ENCODE data around the gene PTPRN2.

Gene PTPRN2

GRCh38 chr7:157630301-157630853 is 957.2 kb downstream of the PTPRN2 start:
- no peak for DNase-seq

DNA sequence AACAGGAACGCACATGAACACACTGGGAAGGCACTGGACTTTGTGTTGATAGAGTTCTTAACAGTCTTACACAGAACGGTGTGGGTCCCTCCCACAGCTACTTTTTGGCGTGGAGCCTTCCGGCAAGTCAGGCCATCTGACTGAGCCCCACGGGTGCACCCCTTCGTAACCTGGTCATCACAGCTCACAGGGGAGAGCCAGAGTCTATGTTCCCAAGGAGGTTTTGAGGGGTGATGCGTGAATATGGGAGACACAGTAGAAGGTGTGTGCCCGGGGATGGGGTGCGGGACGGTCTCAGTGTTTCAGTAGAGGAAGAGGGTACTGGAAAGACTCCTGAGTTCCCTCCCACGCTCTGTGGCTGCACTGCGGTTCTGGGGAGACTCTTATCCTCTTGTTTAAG is 959.2 kb downstream of the PTPRN2 start:
- DNase-seq, result no peak

DNA sequence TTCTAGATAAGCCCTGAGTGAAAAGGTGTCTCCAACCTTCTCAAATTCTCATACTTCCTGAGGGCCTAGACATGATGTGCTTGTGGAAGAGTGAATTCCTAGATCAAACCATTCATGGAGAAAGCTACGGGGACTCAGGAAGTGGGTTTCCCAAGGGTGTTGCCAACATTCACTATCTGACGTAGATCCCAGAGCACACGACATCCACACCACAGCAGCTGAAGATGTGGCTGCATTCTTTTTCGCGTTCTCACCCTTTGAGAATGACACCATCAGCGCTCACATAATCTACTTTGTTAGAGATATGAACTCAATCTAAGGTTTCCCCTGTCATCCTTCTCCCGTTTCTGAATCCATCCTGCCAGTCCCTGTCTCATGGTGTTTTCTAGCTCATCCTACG is 960.0 kb downstream of the PTPRN2 start:
- no peak for DNase-seq

- DNase-seq, result no peak
Observed at GRCh38 chr7:157627033-157627432, 960.6 kb downstream of the PTPRN2 start.

DNA sequence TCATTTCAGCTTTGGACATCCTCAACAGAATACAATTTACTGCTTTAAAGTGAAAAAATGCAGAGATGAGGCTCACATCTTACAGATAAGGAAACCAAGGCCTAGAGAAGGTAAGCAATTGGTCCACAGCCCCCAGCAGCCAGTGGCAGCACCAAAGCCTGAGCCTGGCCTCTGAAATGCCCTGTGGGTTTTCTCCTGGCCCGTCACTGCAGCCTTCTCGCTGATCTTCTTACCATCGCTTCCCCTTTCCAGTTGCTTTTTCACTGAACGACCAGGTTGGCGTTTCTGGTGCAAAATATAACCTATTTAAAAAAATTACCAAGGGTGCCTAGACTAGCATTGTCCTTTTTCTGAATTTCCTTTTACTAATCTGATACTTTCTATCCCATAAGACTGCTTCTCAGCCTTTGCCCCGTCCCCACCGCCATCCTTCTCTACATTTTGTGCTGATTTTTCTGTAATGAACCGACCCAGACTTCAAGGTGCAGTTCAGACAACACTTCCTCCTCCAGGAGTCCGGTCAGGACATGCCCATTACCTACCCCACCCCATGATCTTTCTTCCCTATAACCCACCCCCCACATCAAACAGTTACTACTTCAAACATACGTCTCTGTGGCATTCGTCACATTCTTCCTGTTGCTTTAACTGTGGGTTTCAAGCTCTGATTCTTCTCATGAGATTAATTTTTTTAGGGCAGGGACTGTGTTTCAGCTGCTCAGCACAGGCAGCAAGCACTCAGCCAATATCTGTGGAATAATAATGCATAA is 961.5 kb downstream of the PTPRN2 start:
- no peak for DNase-seq

DNA sequence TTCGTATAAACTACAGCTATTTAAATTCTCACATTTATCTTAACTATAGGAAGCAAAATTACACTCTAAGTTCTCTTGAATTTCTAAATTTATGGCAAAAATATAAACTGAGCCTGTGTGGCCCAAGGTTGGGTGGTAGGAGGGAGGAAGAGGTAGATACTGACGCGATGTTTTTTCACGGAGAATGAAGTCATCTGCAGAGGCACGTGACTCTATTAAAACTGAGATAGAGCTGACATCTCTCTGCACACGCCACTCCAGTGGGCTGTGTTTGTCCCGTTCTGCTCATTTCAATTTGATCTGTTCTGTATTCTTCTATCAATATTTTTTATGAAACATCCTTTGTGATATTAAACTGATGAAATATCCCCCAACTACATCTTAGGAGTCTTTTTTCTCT is 964.1 kb downstream of the PTPRN2 start:
- no peak for DNase-seq

DNA sequence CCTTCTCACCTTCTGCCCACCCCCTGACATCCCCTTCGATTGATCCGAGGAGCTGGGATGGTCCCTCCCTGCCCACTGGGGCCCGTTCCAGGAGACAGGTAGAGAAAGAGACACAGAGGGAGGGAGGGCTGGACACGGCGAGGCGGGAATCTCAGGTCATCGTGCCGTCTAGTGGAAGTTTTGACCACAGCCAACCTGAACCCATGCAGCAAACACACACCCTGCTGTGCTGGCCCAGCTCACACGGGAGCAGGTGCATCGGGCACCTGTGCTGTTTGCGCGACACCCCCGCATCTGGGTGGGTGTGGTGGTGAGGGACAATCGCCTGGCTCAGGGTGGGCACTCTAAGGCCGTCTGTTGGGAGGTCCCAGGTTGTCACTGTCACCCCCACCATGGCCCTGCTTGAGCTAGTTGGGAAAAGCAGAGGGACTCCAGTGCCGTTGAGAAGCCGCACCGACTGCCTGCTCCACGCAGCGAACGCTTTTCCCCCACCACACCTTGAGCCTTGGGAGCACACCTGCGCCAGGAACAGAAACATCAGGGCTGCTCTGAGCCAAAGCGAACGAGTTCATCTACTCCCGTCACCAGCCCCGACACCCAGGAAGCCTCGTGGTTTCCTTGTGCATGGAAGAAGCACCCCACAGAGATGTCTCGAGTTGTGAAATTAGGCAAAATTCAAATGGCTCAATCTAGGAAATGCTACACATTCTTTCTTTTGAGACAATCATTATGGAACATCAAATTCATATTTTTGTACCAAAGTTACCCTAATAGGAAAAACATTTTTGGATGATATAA is 965.0 kb downstream of the PTPRN2 start:
- DNase-seq, result no peak

DNA sequence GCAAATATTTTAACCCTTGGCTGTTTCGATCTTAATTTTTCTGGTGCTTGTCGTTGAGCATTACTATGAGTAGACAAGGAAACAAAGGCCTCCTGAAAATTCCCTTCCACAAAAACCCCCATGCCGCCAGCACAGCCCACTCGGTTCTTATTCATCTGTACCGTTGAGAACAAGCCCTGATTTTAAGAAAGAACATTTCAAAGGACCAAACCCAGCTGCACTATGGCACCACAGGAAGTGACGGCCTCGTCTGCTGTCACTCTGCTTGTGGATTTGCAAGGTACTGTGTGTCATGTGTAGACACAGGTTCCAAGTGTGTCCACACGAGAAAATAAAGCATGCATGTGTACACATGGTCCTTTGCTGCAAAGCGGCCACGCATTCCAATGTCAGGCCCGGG is 965.6 kb downstream of the PTPRN2 start:
- DNase-seq, result no peak

GRCh38 chr7:157621131-157621681 is 966.4 kb downstream of the PTPRN2 start:
- no peak for DNase-seq

DNA sequence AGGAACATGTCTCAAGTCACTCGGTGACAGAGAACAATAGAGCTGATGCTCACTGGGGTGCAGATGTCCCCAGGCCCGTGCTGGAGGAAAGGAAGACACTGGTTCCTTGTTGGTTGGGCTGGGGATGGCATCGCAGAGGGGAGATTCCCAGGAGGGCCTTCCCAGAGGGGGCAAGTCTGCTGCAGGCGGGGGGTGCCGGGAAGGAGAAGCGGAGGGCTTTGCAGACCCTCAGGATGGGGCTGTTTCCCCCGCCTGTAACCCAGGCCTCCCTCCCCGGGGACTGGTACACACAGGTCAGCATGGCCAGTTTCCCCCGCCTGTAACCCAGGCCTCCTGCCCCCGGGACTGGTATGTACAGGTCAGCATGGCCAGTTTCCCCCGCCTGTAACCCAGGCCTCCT is 967.0 kb downstream of the PTPRN2 start:
- DNase-seq, result no peak

GRCh38 chr7:157619753-157620525 is 967.7 kb downstream of the PTPRN2 start:
- no peak for DNase-seq

DNA sequence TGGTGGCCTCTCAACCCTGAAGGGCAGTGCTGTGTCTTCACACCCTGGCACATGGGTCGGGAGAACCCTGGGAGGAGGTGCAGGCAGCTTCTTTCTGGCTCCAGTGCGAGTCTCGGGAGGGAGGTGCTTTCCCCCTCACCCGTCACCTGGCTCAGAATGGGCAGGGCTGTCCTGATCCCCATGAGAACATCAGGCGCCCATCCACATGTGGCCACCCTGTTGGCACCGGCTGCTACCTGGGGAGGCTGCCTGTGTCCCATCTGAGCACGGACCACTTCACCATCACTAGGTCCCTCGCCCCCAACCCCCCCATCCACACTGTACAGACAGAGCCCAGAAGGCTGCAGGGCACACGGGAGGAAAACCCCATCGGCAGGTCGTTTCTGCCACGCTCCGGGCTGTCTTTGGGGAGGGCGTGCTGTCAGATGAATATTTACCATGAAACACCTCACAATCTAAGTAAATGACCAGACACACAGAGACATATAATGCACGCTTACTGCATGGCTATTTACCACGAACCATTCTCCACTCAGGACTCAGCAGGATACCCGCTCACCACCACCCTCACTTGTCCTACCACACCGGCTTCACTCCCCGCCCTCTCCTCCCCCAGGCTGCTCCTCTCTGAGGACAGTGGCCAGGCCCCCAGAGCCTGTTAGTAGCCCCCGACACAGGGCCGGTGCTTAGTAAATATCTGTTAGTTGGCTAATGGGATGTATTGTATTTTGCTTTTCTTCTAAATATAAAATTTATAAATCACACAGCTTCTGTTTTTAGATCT is 968.6 kb downstream of the PTPRN2 start:
- no peak for DNase-seq

GRCh38 chr7:157618091-157618726 is 969.4 kb downstream of the PTPRN2 start:
- DNase-seq, result no peak

- DNase-seq, result no peak
Observed at GRCh38 chr7:157617401-157617800, 970.2 kb downstream of the PTPRN2 start.

- no peak for DNase-seq
Observed at GRCh38 chr7:157616931-157617330, 970.7 kb downstream of the PTPRN2 start.

GRCh38 chr7:157616426-157616825 is 971.2 kb downstream of the PTPRN2 start:
- no peak for DNase-seq

DNA sequence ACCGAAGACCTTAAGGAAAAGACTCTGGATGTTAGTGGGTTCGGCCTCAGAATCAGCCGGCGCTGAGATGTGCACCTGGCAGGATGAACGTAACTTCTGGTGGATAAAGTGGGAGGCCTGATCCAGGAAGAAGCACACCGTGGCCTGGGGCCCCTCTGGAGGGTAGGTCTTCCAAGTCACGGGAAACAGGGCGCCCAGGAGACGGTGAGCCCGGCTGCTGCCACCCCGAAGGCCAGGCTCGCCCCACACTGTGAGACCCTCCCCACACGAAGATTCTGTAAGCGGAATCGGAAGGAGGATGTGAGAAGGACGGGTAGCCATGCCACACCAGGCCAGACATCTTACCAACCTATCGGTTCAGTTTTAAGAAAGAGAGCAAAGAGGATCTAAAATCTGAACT is 971.8 kb downstream of the PTPRN2 start:
- no peak for DNase-seq

DNA sequence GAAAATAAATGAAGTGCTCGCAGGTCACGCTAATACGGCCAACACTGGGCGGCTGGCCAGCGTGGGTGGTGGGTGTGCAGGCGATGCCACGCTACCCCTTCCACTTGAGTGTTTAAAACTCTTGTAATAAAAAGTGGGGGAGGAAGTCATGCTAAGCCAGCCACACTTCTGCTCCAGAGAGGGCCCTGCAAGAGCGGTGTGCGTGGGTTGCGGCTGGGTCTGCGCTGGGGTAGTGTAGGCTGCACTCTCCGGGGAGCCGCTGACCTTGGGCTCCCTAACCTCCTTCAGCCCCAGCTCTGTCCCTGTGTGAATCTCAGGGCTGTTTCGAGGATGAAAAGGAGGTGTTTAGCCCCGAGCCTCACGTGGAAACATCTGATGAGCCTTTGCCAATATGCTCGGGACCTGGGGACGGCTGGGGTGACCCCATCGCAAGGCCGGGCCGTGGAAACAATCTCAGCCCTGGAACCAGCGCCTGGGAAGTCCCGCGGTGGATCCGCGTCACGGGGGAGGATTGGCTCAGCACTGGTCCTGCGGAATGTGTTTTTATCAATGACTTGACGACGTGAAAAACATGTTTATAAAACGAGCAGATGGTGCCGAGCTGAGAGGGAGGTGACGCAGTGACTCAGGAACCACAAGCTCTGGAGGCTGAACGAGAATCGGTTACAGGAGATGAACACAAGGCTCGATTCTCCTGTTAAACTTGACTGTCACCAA is 972.4 kb downstream of the PTPRN2 start:
- no peak for DNase-seq

DNA sequence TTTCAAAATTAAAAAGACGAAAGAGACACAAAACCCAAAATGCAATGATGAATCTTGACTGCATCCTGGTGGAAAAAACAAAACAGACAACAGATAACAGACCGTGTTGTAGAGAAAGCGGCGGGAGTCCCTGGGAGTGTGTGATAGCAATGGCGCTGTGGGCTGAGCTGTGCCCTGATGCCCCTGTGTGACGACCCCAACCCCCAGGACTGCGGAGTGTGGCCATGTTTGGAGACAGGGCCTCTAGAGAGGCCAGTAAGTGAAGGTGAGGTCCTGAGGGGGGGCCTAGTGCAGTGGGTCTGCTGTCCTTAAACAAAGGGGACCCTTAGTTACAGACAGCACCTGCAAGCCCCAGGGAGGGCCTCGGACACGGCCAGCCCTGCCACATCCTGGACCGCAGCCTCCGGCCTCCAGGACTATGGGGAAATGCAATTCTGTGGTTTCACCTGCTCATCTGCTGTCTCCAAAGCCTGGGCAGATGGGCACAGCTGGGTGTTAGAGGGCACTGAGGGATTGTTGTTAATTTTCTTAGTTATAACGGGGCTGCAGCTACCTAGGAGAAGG is 973.1 kb downstream of the PTPRN2 start:
- DNase-seq, result no peak

DNA sequence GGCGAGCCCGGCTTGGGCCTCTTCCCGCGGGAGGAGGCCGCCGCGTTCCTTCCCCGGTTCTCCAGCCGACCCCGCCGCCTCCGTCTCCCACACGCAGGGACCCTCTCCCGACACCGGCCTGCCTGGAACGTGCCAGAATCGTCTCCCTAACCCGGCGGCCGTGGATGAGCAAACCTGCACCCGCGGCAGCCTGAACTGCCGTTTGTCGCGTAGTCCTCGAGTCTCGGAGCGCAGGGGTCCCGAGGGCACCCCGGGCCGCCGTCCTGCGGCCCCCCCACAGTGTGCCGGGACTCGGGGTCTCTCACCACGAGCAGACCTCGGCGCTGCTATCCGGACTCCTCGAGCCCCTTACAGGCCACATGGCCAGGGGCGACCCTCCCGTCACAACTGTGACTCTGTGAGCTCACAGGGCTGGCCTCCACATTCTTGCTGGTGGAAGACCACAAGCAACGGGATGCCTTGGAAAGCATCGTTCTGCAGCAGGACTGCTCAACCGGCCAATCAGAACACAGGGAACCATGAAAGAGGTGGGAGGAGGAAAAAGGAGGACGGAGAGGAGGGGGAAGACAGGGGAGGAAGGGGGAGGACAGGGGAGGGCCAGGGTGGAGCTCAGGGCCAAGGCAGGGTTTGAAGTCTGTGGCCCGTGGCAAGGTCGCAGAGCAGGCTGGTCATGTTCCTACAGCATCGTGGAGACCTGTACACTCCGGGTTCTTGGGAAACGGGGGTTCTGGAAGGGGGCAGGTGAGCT is 973.9 kb downstream of the PTPRN2 start:
- DNase-seq, result no peak
